Hippocampal formation (tissue), 2 donors: Measurements from ENCODE around the gene APOBEC3B.
"Not testable (repeated sequence)": the region's sequence is repeated elsewhere in the genome, so short reads cannot be mapped to it uniquely, and the experiment has no call there.

Source experiments
- DNase-seq, 2 donors: peaks; one replicate each; lab custom pipeline; 2025; lab: John Stamatoyannopoulos, UW

The APOBEC3B gene

DNA sequence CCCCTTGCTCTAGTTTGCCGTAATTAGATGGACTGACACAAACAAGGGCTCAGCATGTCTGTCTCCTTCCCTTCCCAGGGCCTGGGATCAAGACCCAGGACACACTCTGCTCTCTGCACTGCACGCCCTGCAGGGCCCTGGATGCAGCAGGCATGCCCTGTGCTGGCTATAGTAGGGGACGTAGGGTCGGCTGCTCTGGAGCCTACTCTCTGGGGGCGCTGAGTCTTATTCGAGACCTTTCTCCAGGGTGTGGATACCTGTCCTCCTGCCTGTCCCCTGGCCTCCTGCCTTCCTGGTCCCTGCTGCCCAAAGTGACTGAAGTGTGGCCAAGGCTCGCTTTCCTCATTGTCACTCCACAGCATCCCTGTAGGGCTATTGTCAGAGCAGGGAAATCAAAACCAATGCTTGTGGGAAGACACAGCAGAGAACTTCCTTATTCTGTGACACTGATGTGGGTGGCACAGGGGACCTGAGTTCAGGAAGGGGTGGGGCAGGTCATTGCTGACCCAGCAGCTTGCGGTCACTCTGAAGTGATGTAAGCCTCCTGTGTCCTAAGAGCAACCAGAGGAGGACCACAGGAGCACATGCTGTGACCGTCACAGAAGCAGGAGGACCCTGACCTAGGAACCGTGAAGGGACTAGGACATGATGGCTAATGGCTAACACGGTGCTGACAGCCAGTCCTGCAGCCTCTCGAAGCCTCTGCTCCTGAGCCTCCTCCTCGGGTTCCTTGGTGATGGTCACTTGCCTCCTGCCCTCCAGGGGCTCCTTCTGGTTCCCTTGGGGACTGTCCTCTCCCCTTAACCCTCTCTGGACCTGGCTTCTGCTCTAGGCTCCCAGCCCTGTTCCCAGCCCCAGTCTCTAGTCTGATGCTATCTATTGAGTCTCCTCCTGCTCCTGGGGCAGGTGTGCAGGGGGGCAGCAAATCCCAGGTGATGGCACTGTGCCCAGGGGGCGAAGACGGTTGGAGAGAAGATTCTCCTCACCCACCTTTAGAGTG lies 14.4 kb upstream of the APOBEC3B start:
- no peak for DNase-seq

- no peak for DNase-seq
These were observed 13.3 kb upstream of the APOBEC3B start for GRCh38 chr22:38968801-38969200.

DNA sequence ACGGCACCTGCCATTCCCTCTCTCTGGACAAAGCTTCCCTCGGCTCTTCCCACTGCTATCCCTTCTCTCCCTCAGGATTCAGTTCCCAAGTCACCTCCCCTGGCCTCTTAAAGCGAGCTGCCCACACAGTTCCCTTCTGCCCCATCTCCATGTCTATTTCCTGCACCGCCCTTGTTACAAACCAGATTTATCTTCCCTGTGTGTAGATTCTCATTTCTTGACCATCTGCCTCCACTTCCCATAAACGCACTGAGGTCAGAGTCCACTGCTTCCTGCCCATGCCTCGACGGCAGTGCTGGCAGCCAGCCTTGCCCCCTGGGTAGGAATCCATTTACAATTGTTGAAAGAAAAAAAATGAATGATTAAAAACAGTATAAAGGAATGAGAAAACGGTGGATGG lies 11.6 kb upstream of the APOBEC3B start:
- no peak for DNase-seq

- DNase-seq, result no peak
These were observed 10.9 kb upstream of the APOBEC3B start for GRCh38 chr22:38971202-38971601.

GRCh38 chr22:38971791-38972190 lies 10.4 kb upstream of the APOBEC3B start:
- no peak for DNase-seq

GRCh38 chr22:38972558-38972957 lies 9.6 kb upstream of the APOBEC3B start:
- DNase-seq, result no peak

GRCh38 chr22:38973289-38974169 lies 8.6 kb upstream of the APOBEC3B start:
- DNase-seq, result no peak

DNA sequence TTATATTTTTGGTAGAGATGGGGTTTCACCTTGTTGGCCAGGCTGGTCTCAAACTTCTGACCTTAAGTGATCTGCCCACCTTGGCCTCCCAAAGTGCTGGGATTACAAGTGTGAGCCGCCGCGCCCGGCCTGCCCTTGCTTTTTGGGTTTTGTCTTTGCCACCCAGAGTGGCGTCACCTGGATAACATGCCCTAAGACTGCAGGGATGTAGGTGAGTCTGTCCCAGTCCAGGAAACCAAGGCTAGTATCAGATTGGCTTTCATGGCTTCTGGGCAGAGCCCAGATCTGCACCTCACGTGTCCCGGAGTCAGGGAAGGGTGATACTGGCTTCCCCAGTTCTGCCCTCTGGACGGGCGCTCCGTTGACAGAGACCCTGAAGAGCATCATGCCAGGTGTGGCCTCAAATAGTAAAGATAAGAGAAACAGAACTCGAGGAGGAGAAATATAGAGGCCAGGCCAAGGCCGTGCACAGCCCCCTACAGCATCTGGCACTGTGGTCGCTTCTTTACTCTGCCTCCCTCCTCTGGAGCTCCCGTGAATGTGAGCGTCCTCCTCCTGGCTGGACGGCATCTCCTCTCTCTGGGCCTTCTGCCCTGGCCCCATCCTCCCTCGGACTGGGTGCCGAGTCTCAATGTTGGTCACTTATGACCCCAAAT lies 7.8 kb upstream of the APOBEC3B start:
- DNase-seq, result no peak

- no peak for DNase-seq
These were observed 7.3 kb upstream of the APOBEC3B start for GRCh38 chr22:38974826-38975175.

DNA sequence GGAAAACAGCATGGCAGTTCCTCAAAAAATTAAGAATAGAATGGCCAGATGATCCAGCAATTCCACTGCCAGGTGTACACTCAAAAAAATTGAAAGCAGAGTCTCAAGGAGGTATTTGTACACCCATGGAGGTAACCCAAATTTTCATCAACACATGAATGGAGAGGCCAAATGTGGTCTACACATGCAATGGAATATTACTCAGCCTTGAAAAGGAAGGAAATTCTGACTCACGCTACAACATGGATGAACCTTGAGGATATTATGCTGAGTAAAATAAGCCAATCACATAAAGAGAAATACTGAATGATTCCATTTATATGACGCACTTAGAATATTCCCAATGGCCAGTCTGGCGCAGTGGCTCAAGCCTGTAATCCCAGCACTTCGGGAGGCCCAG lies 4.9 kb upstream of the APOBEC3B start:
- DNase-seq, result not testable (repeated sequence)

GRCh38 chr22:38980587-38980986 lies 1.6 kb upstream of the APOBEC3B start:
- DNase-seq, result not testable (repeated sequence)

- no peak for DNase-seq
These were observed 849 bp upstream of the APOBEC3B start for GRCh38 chr22:38981005-38981991.

- DNase-seq, result no peak
These were observed 2.1 kb downstream of the APOBEC3B start for GRCh38 chr22:38984224-38984623.

GRCh38 chr22:38984784-38985757 lies 2.9 kb downstream of the APOBEC3B start:
- DNase-seq, result not testable (repeated sequence)

GRCh38 chr22:38986629-38987028 lies 4.5 kb downstream of the APOBEC3B start:
- DNase-seq, result no peak

- DNase-seq, result no peak
These were observed 5.2 kb downstream of the APOBEC3B start for GRCh38 chr22:38987171-38987895.

DNA sequence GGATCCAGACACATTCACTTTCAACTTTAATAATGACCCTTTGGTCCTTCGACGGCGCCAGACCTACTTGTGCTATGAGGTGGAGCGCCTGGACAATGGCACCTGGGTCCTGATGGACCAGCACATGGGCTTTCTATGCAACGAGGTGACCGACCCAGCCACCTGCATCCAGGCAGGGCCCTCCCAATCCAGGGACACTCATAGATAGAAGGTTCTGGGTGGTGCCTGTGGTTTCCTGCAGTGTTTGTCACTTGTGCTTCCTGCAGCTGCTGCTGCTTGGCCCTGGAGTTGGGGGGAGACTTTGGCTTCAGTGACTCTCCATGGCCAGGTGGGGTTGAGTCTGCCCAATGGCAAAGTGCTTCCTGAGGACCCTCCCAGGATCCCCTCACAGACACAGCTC lies 7.3 kb downstream of the APOBEC3B start:
- DNase-seq, result no peak

GRCh38 chr22:38992871-38993371 lies 10.8 kb downstream of the APOBEC3B start:
- not testable (repeated sequence) for DNase-seq

DNA sequence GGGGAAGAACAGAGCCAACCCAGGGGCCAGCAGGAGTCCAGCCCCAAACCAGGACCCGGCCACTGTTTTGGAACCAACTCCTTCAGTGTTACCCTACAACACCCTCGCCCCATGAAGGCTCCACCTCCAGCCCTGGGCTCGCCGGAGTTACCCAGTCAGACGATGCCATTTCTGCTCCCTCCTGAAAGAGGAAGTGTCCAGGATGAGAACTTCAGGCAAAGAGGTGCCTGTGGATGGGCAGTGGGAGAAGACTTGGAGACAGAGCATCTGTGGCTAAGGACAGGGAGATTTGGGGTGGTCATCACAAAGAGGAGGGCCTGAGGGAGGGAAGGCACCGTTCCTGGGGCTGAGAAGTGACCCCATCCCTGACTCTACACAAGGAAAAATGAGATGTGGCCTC lies 14.0 kb downstream of the APOBEC3B start:
- DNase-seq, result no peak
